Endothelial cell (in vitro differentiated cells): ENCODE results near the gene LAMA2. TPM values are rescaled to one million over a fixed set of nuclear protein-coding genes. Genes with fewer than 3 reads are reported as not detected.

Source experiments
- DNase-seq: peaks from one replicate; pipeline ENCODE4 v3.0.0; 2021; ENCODE audit warnings: low spot score
- H3K27ac Mint-ChIP-seq: one replicate; pipeline ENCODE4 v1.8.0; 2021; ENCODE audit warnings: mixed read lengths, inconsistent platforms; ENCODE audit not compliant: unreplicated experiment
- H3K27me3 Mint-ChIP-seq: one replicate; pipeline ENCODE4 v1.8.0; 2021; ENCODE audit warnings: mild to moderate bottlenecking, moderate library complexity, mixed read lengths, inconsistent platforms; ENCODE audit not compliant: unreplicated experiment
- H3K36me3 Mint-ChIP-seq: one replicate; pipeline ENCODE4 v1.8.0; 2021; ENCODE audit warnings: mild to moderate bottlenecking, low read depth, mixed read lengths, inconsistent platforms; ENCODE audit not compliant: unreplicated experiment
- H3K4me1 Mint-ChIP-seq: one replicate; pipeline ENCODE4 v1.8.0; 2021; ENCODE audit warnings: mild to moderate bottlenecking, mixed read lengths, inconsistent platforms; ENCODE audit not compliant: unreplicated experiment
- H3K4me3 Mint-ChIP-seq: one replicate; pipeline ENCODE4 v1.8.0; 2021; ENCODE audit warnings: mild to moderate bottlenecking, mixed read lengths, inconsistent platforms; ENCODE audit not compliant: unreplicated experiment
- H3K9me3 Mint-ChIP-seq: one replicate; pipeline ENCODE4 v1.8.0; 2021; ENCODE audit warnings: mixed read lengths, inconsistent platforms; ENCODE audit not compliant: unreplicated experiment
- CTCF ChIP-seq: fragments of 200-600 bp; sonication (generic); IDR thresholded peaks from one replicate; pipeline ENCODE4 v1.5.0; 2021; ENCODE audit warnings: antibody characterized with exemption; ENCODE audit not compliant: unreplicated experiment
- total RNA-seq: library from RNA; stranded (reverse); fragmentation: NEBNext Ultra II Directional; extraction: Animal tissue kit (Norgen Biotek cat#: 25700); gene quantifications from one replicate; pipeline ENCODE4 v1.2.1, GENCODE V29; 2021; ENCODE audit not compliant: unreplicated experiment

Gene LAMA2
- total RNA-seq, 1 donor from 2014 or later: 2.0 TPM

- Mint-ChIP-seq H3K4me1 (no peaks in the 10 kb centered on the region), H3K27me3 (no peaks in the 10 kb centered on the region), H3K9me3 (no peaks in the 10 kb centered on the region), H3K27ac (no peak overlapping the region), H3K36me3 (no peaks in the 10 kb centered on the region), H3K4me3 (no peak overlapping the region)
- no peak for TF ChIP-seq CTCF
- DNase-seq: no peak
Observed at GRCh38 chr6:129055796-129056195, 172.9 kb downstream of the LAMA2 start.

- no peak overlapping the region for H3K27ac Mint-ChIP-seq
Observed at GRCh38 chr6:129059650-129060049, 176.7 kb downstream of the LAMA2 start.

DNA sequence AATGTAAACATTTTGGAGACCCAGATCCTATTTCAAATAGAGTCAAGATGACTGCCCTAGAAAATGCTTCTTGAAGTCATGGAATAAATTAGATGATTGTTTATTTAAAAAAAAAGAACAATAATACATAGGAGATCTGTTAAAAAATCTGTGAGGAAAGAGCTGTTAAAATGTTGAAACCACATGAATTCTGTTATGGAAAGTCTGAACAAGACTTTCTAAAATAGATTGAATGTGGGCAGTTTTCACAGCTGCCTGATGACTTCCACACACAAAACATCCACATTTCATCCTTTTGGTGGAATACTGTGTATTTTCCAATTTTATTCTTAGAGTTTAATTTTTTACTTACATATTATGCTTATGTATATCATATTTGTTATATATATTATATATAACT, 186.1 kb downstream of the LAMA2 start:
- DNase-seq: no peak
- Mint-ChIP-seq H3K27ac (no peak overlapping the region), H3K4me3 (no peak overlapping the region), H3K36me3 (no peaks in the 10 kb centered on the region), H3K27me3 (no peaks in the 10 kb centered on the region), H3K4me1 (no peaks in the 10 kb centered on the region), H3K9me3 (no peaks in the 10 kb centered on the region)
- no peak for TF ChIP-seq CTCF

More at GRCh38 chr6:129059650-129060049, 176.7 kb downstream of the LAMA2 start:
- Mint-ChIP-seq H3K9me3 (no peaks in the 10 kb centered on the region), H3K4me3 (no peak overlapping the region), H3K36me3 (no peaks in the 10 kb centered on the region), H3K4me1 (no peaks in the 10 kb centered on the region), H3K27me3 (no peaks in the 10 kb centered on the region)
- no peak for DNase-seq
- no peak for TF ChIP-seq CTCF

GRCh38 chr6:129073051-129073450, 190.1 kb downstream of the LAMA2 start:
- no peaks in the 10 kb centered on the region for H3K9me3 Mint-ChIP-seq
- DNase-seq: no peak
- TF ChIP-seq CTCF: no peak
- no peaks in the 10 kb centered on the region for H3K36me3 Mint-ChIP-seq
- no peaks in the 10 kb centered on the region for H3K4me1 Mint-ChIP-seq
- H3K4me3 Mint-ChIP-seq: no peak overlapping the region
- no peak overlapping the region for H3K27ac Mint-ChIP-seq
- H3K27me3 Mint-ChIP-seq: no peaks in the 10 kb centered on the region

- Mint-ChIP-seq H3K9me3 (no peaks in the 10 kb centered on the region), H3K4me3 (no peak overlapping the region), H3K27ac (no peak overlapping the region), H3K36me3 (no peaks in the 10 kb centered on the region), H3K4me1 (no peaks in the 10 kb centered on the region), H3K27me3 (no peaks in the 10 kb centered on the region)
- no peak for DNase-seq
- TF ChIP-seq CTCF: no peak
Observed at GRCh38 chr6:129073691-129074395, 190.9 kb downstream of the LAMA2 start.
